HG02623 (cell line): Measurements from ENCODE around the gene MRPS17.

Experiments used
- ATAC-seq: cut with Tn5 transposase; IDR thresholded peaks from one replicate; pipeline ENCODE4 v1.9.1; 2021; ENCODE audit warnings: moderate library complexity; ENCODE audit not compliant: unreplicated experiment

MRPS17 gene

GRCh38 chr7:55970561-55970960 is 18.9 kb downstream of the MRPS17 start:
- no peak for ATAC-seq

- no peak for ATAC-seq
Observed at GRCh38 chr7:55970978-55971377, 19.3 kb downstream of the MRPS17 start.

GRCh38 chr7:55973747-55974250 is 22.1 kb downstream of the MRPS17 start:
- no peak for ATAC-seq

- no peak for ATAC-seq
Observed at GRCh38 chr7:55975988-55976633, 24.4 kb downstream of the MRPS17 start.

GRCh38 chr7:55977831-55978230 is 26.2 kb downstream of the MRPS17 start:
- ATAC-seq, result no peak

GRCh38 chr7:55980266-55980665 is 28.6 kb downstream of the MRPS17 start:
- no peak for ATAC-seq

- ATAC-seq, result no peak
Observed at GRCh38 chr7:55983537-55983936, 31.9 kb downstream of the MRPS17 start.

GRCh38 chr7:55992346-55992745 is 40.7 kb downstream of the MRPS17 start:
- no peak for ATAC-seq

- ATAC-seq, result no peak
Observed at GRCh38 chr7:55996856-55997500, 45.3 kb downstream of the MRPS17 start.

GRCh38 chr7:56003749-56004148 is 52.1 kb downstream of the MRPS17 start:
- no peak for ATAC-seq
